CD8-positive, alpha-beta memory T cell (primary cell): Measurements from ENCODE around the gene FOSB. TPM values are rescaled to one million over a fixed set of nuclear protein-coding genes. Genes with fewer than 3 reads are reported as not detected.

Experiments
- CTCF ChIA-PET: fragments of 350-600 bp; sonication (Branson Sonifier 250); formaldehyde crosslinking; loops from one replicate; lab custom pipeline; 2021; ENCODE audit warnings: antibody characterized with exemption; lab: Charles Lee
- POLR2A ChIA-PET: fragments of 350-600 bp; sonication (Branson Sonifier 250); formaldehyde crosslinking; loops from one replicate; lab custom pipeline; 2021; ENCODE audit warnings: antibody characterized with exemption; lab: Charles Lee
- DNase-seq, 5 donors: peaks; one replicate each; pipeline versions ENCODE4 v3.0.0 to v3.0.0-alpha.2; 2020 to 2022; ENCODE audit warnings: mixed read lengths in 1 of 5
- H3K27ac ChIP-seq: one replicate; pipeline ENCODE4 v1.7.0; 2013; ENCODE audit warnings: low read depth, mild to moderate bottlenecking, low read length, moderate library complexity
- H3K27me3 ChIP-seq: 2 replicates; pipeline ENCODE4 v1.7.0; 2013; ENCODE audit warnings: low read length, mild to moderate bottlenecking; ENCODE audit not compliant: insufficient read depth, poor library complexity, severe bottlenecking
- H3K36me3 ChIP-seq: 2 replicates; pipeline ENCODE4 v1.7.0; 2013; ENCODE audit warnings: mild to moderate bottlenecking, low read length, moderate library complexity; ENCODE audit not compliant: insufficient read depth
- H3K4me1 ChIP-seq: 2 replicates; pipeline ENCODE4 v1.7.0; 2013; ENCODE audit warnings: mild to moderate bottlenecking, low read length, moderate library complexity; ENCODE audit not compliant: insufficient read depth
- H3K4me3 ChIP-seq: 2 replicates; pipeline ENCODE4 v1.7.0; 2013; ENCODE audit warnings: mild to moderate bottlenecking, low read length
- H3K9me3 ChIP-seq: 2 replicates; pipeline ENCODE4 v1.7.0; 2013; ENCODE audit warnings: mild to moderate bottlenecking, low read length
- H3K27ac Mint-ChIP-seq, 8 donors: one replicate each; pipeline ENCODE4 v1.8.0; 2020 to 2021; ENCODE audit warnings: mixed read lengths in 8 of 8, mild to moderate bottlenecking in 6 of 8, inconsistent platforms in 3 of 8, moderate library complexity in 3 of 8
- H3K27me3 Mint-ChIP-seq, 2 donors: one replicate each; pipeline ENCODE4 v1.8.0; 2020 to 2021; ENCODE audit warnings: mixed read lengths in 2 of 2, mild to moderate bottlenecking in 1 of 2, moderate library complexity in 1 of 2
- H3K36me3 Mint-ChIP-seq, 3 donors: one replicate each; pipeline ENCODE4 v1.8.0; 2020 to 2021; ENCODE audit warnings: mixed read lengths in 3 of 3, inconsistent platforms in 1 of 3, mild to moderate bottlenecking in 1 of 3
- H3K4me1 Mint-ChIP-seq, 3 donors: one replicate each; pipeline ENCODE4 v1.8.0; 2020 to 2021; ENCODE audit warnings: mixed read lengths in 3 of 3, inconsistent platforms in 1 of 3, mild to moderate bottlenecking in 1 of 3
- H3K4me3 Mint-ChIP-seq, 7 donors: one replicate each; pipeline ENCODE4 v1.8.0; 2020 to 2021; ENCODE audit warnings: mixed read lengths in 7 of 7, mild to moderate bottlenecking in 6 of 7, moderate library complexity in 4 of 7, inconsistent platforms in 2 of 7
- H3K9me3 Mint-ChIP-seq, 5 donors: one replicate each; pipeline ENCODE4 v1.8.0; 2020 to 2022; ENCODE audit warnings: mixed read lengths in 5 of 5, mild to moderate bottlenecking in 3 of 5, moderate library complexity in 2 of 5, inconsistent platforms in 1 of 5
- polyA plus RNA-seq: library from polyadenylated mRNA; unstranded; fragments of 300-500 nt; fragmentation: Illumina TruSeq; gene quantifications from one replicate; pipeline ENCODE4 v1.2.3, GENCODE V29; 2021
- total RNA-seq, 2 experiments: library from RNA; stranded (reverse); gene quantifications; one replicate each; pipeline ENCODE4 v1.2.3, GENCODE V29; 2021

The FOSB gene
- total and polyA plus RNA-seq, 3 experiments from 2014 or later, result 21.6 to 48.2 (median 22.1) TPM

DNA sequence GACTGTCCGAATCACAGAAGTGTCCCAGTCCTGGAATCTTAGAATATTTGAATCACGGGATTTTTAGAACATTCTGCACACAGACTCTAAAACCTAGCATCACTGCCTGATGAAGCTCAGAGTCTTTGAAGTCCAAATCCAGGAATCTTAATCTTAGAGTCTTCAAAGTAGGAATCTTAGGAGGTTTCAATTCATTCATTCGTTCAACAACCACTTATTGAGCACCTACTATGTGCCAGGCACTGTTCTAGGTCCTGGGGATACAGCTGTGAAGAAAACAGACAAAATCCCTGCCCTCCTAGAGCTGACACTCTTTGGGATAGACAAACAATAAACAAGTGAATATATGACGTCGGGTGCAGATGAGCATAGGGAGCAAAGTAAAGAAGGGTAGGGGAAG is 27.4 kb downstream of the FOSB start:
- H3K27ac Mint-ChIP-seq, result peak overlapping the region in 2 of 8 donors; percentile 21 to 67
- ChIA-PET CTCF (interaction anchor here (0.9 to 5.5 kb wide), 10 partner anchors 10 to 147 kb away, joined by 3 to 47 read pairs (median 12); no protein-coding TSS in a partner anchor), POLR2A (interaction anchor here (0.6 kb wide), 2 partner anchors 80 to 244 kb away, joined by 3 to 10 read pairs; no protein-coding TSS in a partner anchor)
- no peak for DNase-seq
- no peaks in the 10 kb centered on the region for H3K36me3 ChIP-seq
- no peaks in the 10 kb centered on the region for H3K36me3 Mint-ChIP-seq
- H3K27ac ChIP-seq, result no peak overlapping the region
- H3K4me3 Mint-ChIP-seq, result peak overlapping the region; percentile 15 to 90 (median 81)
- peaks cover 15% of the 10 kb centered on the region for H3K27me3 ChIP-seq
- H3K4me1 ChIP-seq, result peaks cover 41% of the 10 kb centered on the region
- peaks cover 12 to 22% of the 10 kb centered on the region in 2 donors for H3K27me3 Mint-ChIP-seq
- H3K9me3 ChIP-seq, result no peaks in the 10 kb centered on the region
- no peaks in the 10 kb centered on the region for H3K9me3 Mint-ChIP-seq
- peaks cover 31 to 48% (median 39%) of the 10 kb centered on the region in 3 donors for H3K4me1 Mint-ChIP-seq
- H3K4me3 ChIP-seq, result no peak overlapping the region

DNA sequence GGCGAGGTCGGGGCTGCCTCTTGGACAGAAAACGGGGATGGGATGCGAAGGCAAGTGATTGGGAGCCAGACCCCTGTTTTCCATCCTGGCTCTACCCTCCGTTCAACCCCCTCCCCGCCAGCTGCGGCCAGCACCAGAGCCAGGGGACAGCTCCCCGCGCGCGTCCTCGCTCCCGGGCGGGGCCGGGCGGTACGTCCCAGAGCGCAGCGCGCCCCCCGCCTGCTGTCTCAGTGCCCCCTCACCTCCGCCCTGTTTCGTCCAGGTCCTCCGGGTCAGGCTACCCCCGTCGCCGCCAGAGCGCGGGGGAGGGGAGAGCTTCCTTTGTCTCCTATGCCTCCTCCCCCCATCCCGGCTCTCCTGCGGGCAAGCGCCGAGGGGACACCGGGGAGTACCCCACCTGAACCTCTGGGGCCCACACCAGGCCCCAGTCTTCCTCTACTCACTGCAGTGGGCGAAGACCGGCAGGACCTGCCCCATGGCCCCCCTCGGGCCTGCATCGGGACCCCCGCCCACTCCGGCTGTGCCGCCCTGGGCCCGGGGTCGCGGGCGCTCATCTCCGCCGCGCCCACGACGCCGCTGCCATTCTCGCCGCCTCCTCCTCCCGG is 28.7 kb downstream of the FOSB start:
- Mint-ChIP-seq H3K27me3 (peaks cover 14 to 22% of the 10 kb centered on the region in 2 donors), H3K36me3 (peaks cover 0 to 2% (median 0%) of the 10 kb centered on the region in 3 donors), H3K4me1 (peaks cover 31 to 48% (median 46%) of the 10 kb centered on the region in 3 donors), H3K4me3 (peak overlapping the region; percentile 33 to 90 (median 82)), H3K9me3 (no peaks in the 10 kb centered on the region), H3K27ac (peak overlapping the region in 3 of 8 donors; percentile 43 to 81 (median 53))
- no peaks in the 10 kb centered on the region for H3K36me3 ChIP-seq
- POLR2A ChIA-PET, result interaction anchor here (0.5 to 1.0 kb wide), 3 partner anchors 27 to 851 kb away, joined by 3 to 4 read pairs (median 3); partner anchors contain the start of genes PPP5C and SNRPD2
- H3K9me3 ChIP-seq, result no peaks in the 10 kb centered on the region
- H3K27me3 ChIP-seq, result peaks cover 15% of the 10 kb centered on the region
- H3K27ac ChIP-seq, result no peak overlapping the region
- peak in 3 of 5 donors; percentile 38 to 71 (median 62) for DNase-seq
- H3K4me1 ChIP-seq, result peaks cover 41% of the 10 kb centered on the region
- peak overlapping the region; percentile 47 for H3K4me3 ChIP-seq
- CTCF ChIA-PET, result interaction anchor here (0.8 to 5.5 kb wide), 9 partner anchors 9 to 196 kb away, joined by 3 to 47 read pairs (median 18); partner anchors contain the start of gene QPCTL

DNA sequence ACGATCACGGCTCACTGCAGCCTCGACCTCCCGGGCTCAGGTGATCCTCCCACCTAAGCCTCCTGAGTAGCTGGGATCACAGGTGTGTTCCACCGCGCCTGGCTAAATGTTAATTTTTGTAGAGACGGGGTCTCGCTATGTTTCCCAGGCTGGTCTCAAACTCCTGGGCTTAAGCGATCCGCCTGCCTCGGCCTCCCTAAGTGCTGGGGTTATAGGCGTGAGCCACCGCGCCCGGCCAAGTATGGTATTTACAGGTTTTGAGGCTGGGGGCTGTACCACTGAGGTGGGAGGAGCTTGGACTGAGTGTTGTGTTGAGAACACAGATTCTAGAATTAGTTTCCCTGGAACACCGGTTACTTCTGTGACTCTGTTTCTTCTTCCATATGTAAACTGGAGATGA is 30.0 kb downstream of the FOSB start:
- POLR2A ChIA-PET, result interaction anchor here (0.7 kb wide), 1 partner anchor 30 kb away, joined by 3 read pairs; no protein-coding TSS in a partner anchor
- peaks cover 10 to 14% of the 10 kb centered on the region in 2 donors for H3K27me3 Mint-ChIP-seq
- CTCF ChIA-PET, result interaction anchor here (0.8 to 5.5 kb wide), 9 partner anchors 8 to 145 kb away, joined by 3 to 47 read pairs (median 9); partner anchors contain the start of gene EML2

DNA sequence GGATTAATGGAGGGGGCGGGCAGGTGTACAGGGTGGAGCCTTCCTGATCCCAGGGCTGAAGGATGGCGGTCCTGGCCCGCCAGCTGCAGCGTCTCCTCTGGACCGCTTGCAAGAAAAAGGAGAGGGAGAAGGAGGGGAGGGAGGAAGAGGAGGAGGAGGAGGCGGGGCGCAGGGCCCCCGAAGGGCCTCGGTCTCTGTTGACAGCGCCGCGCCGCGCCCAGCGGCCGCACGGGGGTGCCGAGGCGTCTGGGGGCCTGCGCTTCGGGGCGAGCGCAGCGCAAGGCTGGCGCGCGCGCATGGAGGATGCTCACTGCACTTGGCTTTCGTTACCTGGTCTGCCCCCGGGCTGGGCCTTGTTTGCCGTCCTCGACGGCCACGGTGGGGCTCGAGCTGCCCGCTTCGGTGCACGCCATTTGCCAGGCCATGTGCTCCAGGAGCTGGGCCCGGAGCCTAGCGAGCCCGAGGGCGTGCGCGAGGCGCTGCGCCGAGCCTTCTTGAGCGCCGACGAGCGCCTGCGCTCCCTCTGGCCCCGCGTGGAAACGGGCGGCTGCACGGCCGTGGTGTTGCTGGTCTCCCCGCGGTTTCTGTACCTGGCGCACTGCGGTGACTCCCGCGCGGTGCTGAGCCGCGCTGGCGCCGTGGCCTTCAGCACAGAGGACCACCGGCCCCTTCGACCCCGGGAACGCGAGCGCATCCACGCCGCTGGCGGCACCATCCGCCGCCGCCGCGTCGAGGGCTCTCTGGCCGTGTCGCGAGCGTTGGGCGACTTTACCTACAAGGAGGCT is 30.8 kb downstream of the FOSB start, which contains the start of gene PPM1N:
TSS of gene PPM1N (plus strand) at position 33 of the 785 bp plus-strand sequence. CDS start at position 63, 30 bp downstream.
- H3K27me3 Mint-ChIP-seq, result peaks cover 4 to 8% of the 10 kb centered on the region in 2 donors
- Histone ChIP-seq H3K27me3 (peaks cover 8% of the 10 kb centered on the region), H3K36me3 (no peaks in the 10 kb centered on the region), H3K27ac (no peak within 1 kb of the TSS), H3K9me3 (no peaks in the 10 kb centered on the region), H3K4me1 (peaks cover 36% of the 10 kb centered on the region), H3K4me3 (peak within 1 kb of the TSS; percentile 56)
- ChIA-PET POLR2A (interaction anchor here (1.1 to 1.7 kb wide), 2 partner anchors 10 to 13 kb away, joined by 3 to 5 read pairs; no protein-coding TSS in a partner anchor), CTCF (interaction anchor here (0.9 to 5.5 kb wide), 12 partner anchors 7 to 144 kb away, joined by 3 to 47 read pairs (median 4); partner anchors contain the start of genes EML2 and VASP)
- peaks cover 28 to 42% (median 42%) of the 10 kb centered on the region in 3 donors for H3K4me1 Mint-ChIP-seq
- H3K36me3 Mint-ChIP-seq, result peaks cover 0 to 2% (median 0%) of the 10 kb centered on the region in 3 donors
- peak; percentile 52 to 79 (median 64) for DNase-seq
- no peaks in the 10 kb centered on the region for H3K9me3 Mint-ChIP-seq
- H3K4me3 Mint-ChIP-seq, result peak within 1 kb of the TSS; percentile 82 to 91 (median 87)
- peak within 1 kb of the TSS; percentile 70 to 94 (median 80) for H3K27ac Mint-ChIP-seq

More for the DNA sequence above, 30.0 kb downstream of the FOSB start:
- Histone ChIP-seq H3K4me3 (peak overlapping the region; percentile 46), H3K27me3 (peaks cover 15% of the 10 kb centered on the region), H3K4me1 (peaks cover 41% of the 10 kb centered on the region), H3K36me3 (no peaks in the 10 kb centered on the region), H3K9me3 (no peaks in the 10 kb centered on the region), H3K27ac (no peak overlapping the region)
- Mint-ChIP-seq H3K4me3 (peak overlapping the region; percentile 44 to 91 (median 77)), H3K4me1 (peaks cover 31 to 48% (median 46%) of the 10 kb centered on the region in 3 donors), H3K9me3 (no peaks in the 10 kb centered on the region), H3K36me3 (peaks cover 0 to 2% (median 0%) of the 10 kb centered on the region in 3 donors), H3K27ac (peak overlapping the region in 7 of 8 donors; percentile 55 to 94 (median 75))
- no peak for DNase-seq

DNA sequence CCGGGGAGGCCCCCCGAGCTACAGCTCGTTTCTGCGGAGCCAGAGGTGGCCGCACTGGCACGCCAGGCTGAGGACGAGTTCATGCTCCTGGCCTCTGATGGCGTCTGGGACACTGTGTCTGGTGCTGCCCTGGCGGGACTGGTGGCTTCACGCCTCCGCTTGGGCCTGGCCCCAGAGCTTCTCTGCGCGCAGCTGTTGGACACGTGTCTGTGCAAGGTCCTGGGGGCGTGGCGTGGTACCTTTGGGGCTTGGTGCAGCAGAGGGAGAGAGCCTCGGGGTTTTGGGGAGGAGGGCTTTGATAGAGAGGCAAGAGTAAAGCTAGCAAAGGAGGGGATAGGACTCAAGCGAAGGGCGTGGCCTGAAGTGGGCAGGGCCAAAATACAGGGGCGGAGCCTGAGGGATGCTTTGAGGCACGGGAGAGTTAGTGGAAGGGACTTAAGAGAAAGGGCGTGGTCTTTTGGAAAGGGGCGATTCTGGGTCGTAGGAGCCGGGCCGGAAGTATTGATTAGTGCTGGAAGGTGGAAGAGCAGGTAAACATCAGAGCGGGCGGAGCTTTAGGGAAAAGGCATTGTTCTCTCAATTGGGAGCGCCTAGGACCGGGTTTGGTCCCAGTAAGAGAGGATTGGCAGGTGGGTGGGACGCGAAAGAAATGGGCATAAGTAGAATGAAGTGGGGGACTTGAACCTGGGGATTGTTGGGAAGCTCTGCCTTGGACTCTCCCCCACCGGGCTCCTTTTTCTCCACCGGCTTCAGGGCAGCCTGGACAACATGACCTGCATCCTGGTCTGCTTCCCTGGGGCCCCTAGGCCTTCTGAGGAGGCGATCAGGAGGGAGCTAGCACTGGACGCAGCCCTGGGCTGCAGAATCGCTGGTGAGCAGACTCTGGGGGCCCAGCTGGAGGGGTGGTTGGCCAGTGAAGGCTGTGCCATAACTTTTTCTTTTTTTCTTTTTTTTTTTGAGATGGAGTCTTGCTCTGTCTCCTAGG is 31.7 kb downstream of the FOSB start:
- no peaks in the 10 kb centered on the region for H3K9me3 Mint-ChIP-seq
- H3K36me3 ChIP-seq, result no peaks in the 10 kb centered on the region
- H3K27me3 Mint-ChIP-seq, result peaks cover 3 to 7% of the 10 kb centered on the region in 2 donors
- H3K9me3 ChIP-seq, result no peaks in the 10 kb centered on the region
- H3K36me3 Mint-ChIP-seq, result peaks cover 0 to 3% (median 2%) of the 10 kb centered on the region in 3 donors
- POLR2A ChIA-PET, result interaction anchor here (0.5 to 1.7 kb wide), 3 partner anchors 9 to 26 kb away, joined by 3 to 5 read pairs (median 4); no protein-coding TSS in a partner anchor
- peak; percentile 35 to 73 (median 57) for DNase-seq
- peaks cover 8% of the 10 kb centered on the region for H3K27me3 ChIP-seq
- no peak overlapping the region for H3K27ac ChIP-seq
- peak overlapping the region in 6 of 8 donors; percentile 21 to 83 (median 70) for H3K27ac Mint-ChIP-seq
- CTCF ChIA-PET, result interaction anchor here (0.6 to 5.5 kb wide), 15 partner anchors 8 to 143 kb away, joined by 3 to 47 read pairs (median 4); partner anchors contain the start of genes EML2 and VASP
- H3K4me1 Mint-ChIP-seq, result peaks cover 28 to 43% (median 42%) of the 10 kb centered on the region in 3 donors
- H3K4me3 Mint-ChIP-seq, result peak overlapping the region; percentile 44 to 88 (median 51)
- peaks cover 36% of the 10 kb centered on the region for H3K4me1 ChIP-seq
- peak overlapping the region; percentile 46 for H3K4me3 ChIP-seq

DNA sequence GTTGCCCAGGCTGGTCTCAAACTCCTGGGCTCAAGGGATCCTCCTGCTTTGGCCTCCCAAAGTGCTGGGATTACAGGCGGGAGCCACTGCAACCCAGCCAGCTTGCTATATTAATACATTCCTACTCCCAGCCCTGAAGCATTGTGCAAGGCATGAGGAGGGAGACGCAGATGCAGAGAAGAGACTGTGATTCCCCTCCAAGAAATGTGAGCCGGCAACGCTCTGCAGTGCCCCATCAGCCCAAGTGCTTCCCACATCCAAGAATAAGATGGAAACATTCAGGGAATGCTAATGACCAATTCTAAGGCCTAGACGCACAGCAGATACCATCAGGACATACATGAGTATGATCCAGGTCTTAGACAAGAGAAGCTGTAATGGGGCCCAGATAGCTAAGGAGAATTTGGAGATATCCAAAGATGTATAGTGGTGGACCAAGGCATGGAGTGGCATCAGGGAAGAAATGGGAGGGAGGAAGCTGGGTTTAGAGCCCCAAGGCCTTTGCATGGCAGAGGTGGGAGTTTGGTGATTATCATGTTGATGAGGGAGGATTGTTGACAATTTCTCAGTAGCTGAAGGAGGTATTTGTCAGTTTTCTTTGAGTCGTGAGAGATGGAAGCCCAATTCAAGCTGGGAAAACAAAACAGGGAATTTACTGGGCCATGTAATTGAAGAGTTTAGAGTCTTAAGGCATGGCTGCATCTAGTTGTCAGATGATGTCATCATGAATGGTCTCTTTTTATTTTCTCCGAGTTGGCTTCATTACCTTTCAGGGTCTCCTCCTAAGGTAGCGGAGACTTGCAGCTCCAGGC is 33.3 kb downstream of the FOSB start:
- peaks cover 0 to 3% of the 10 kb centered on the region in 2 donors for H3K27me3 Mint-ChIP-seq
- DNase-seq, result no peak
- H3K36me3 ChIP-seq, result no peaks in the 10 kb centered on the region
- no peaks in the 10 kb centered on the region for H3K27me3 ChIP-seq
- CTCF ChIA-PET, result interaction anchor here (2.0 kb wide), 1 partner anchor 22 kb away, joined by 6 read pairs; no protein-coding TSS in a partner anchor
- no peak overlapping the region for H3K27ac ChIP-seq
- no peaks in the 10 kb centered on the region for H3K9me3 ChIP-seq
- no peaks in the 10 kb centered on the region for H3K9me3 Mint-ChIP-seq
- H3K4me1 Mint-ChIP-seq, result peaks cover 28 to 48% (median 47%) of the 10 kb centered on the region in 3 donors
- peak overlapping the region in 2 of 8 donors; percentile 23 to 72 for H3K27ac Mint-ChIP-seq
- peaks cover 44% of the 10 kb centered on the region for H3K4me1 ChIP-seq
- H3K4me3 Mint-ChIP-seq, result peak overlapping the region in 1 of 7 donors; percentile 65
- H3K4me3 ChIP-seq, result no peak overlapping the region
- POLR2A ChIA-PET, result no interaction called here
- peaks cover 0 to 3% (median 2%) of the 10 kb centered on the region in 3 donors for H3K36me3 Mint-ChIP-seq
